Esophagus (tissue), 2 donors: ENCODE measurements around the gene EIF3D. TPM values are rescaled to one million over a fixed set of nuclear protein-coding genes. Genes with fewer than 3 reads are reported as not detected.

Experiments
- H3K27ac ChIP-seq, 2 donors: one replicate each; pipeline ENCODE4 v1.5.1; 2013; ENCODE audit warnings: low read depth in 2 of 2, mild to moderate bottlenecking in 2 of 2, inconsistent platforms in 1 of 2, low read length in 1 of 2, moderate library complexity in 1 of 2
- H3K27me3 ChIP-seq, 2 donors: one replicate each; pipeline ENCODE4 v1.6.1; 2013; ENCODE audit warnings: low read length in 2 of 2, control low read depth in 1 of 2, mild to moderate bottlenecking in 1 of 2; ENCODE audit not compliant: insufficient read depth in 2 of 2, control insufficient read depth in 1 of 2
- H3K36me3 ChIP-seq, 2 donors: one replicate each; pipeline ENCODE4 v1.6.1; 2013; ENCODE audit warnings: low read length in 1 of 2; ENCODE audit not compliant: control insufficient read depth in 2 of 2, insufficient read depth in 2 of 2
- H3K4me1 ChIP-seq, 2 donors: one replicate each; pipeline ENCODE4 v1.6.1; 2013; ENCODE audit warnings: low read length in 1 of 2; ENCODE audit not compliant: control insufficient read depth in 2 of 2, insufficient read depth in 2 of 2
- H3K4me3 ChIP-seq, 2 donors: one replicate each; pipeline ENCODE4 v1.5.1; 2013; ENCODE audit warnings: low read length in 2 of 2, mild to moderate bottlenecking in 2 of 2, low read depth in 1 of 2, moderate library complexity in 1 of 2
- H3K9me3 ChIP-seq, 2 donors: one replicate each; pipeline ENCODE4 v1.6.1; 2013; ENCODE audit warnings: mild to moderate bottlenecking in 2 of 2, low read depth in 1 of 2, low read length in 1 of 2, moderate library complexity in 1 of 2; ENCODE audit not compliant: control insufficient read depth in 2 of 2, insufficient read depth in 1 of 2
- WGBS, 2 donors: extraction: QIAGEN DNeasy Blood & Tissue Kit; methylation state at CpG; one replicate each; pipeline ENCODE4 v1.1.7; 2013; 5-methylcytosine and 5-hydroxymethylcytosine counted together
- polyA plus RNA-seq, 2 donors: library from polyadenylated mRNA; stranded (reverse); fragments of 200-250 nt; gene quantifications; one replicate each; pipeline ENCODE4 v1.2.3, GENCODE V29; 2013
- donor health status: healthy with polysubstance abuse.
- donor health status: Bipolar disorder and iron deficiency.

EIF3D gene
- polyA plus RNA-seq, 2 donors: 129 to 194 TPM

DNA sequence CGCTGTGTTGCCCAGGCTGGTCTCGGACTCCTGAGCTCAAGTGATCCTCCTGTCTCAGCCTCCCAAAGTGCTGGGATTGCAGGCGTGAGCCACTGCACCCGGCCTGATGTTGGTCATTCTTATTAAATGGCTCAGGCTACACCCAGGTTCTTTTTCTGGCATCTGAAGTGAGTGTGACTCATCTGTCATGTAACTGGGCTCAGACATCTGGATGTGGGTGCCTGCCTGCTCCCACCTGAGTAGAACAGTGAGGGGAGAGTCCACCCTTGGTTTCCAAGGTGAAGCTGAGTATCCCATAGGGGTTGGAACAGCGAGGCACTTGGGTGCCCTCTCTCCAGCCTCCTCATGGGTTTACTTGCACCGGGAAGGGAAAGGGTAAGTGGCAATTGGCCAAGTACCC lies 36.7 kb upstream of the EIF3D start:
- Histone ChIP-seq H3K4me3 (no peak overlapping the region), H3K27me3 (no peaks in the 10 kb centered on the region), H3K9me3 (no peaks in the 10 kb centered on the region), H3K27ac (no peak overlapping the region), H3K4me1 (peaks cover 2 to 4% of the 10 kb centered on the region in 2 donors), H3K36me3 (no peaks in the 10 kb centered on the region)
- 69% methylated on average over 6 of the region's 6 CpGs for WGBS, 2 donors

DNA sequence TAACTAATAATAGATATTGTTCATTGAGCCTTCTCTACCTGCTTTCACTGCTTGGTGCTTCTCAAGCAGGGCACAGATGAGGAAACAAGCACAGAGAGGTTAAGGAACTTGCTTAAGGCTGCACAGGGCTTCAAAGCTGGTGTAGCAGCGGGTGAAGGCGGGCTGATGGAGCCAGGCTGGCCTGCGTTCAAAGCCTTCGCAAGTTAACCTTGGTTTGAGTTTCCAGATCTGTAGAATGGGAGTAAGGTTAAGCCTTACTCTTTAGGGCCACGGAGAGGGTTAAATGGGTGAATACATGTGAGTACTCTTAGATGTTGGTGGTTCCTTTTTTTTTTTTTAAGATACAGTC lies 36.2 kb upstream of the EIF3D start:
- Histone ChIP-seq H3K4me3 (no peak overlapping the region), H3K9me3 (no peaks in the 10 kb centered on the region), H3K4me1 (peaks cover 2 to 4% of the 10 kb centered on the region in 2 donors), H3K36me3 (no peaks in the 10 kb centered on the region), H3K27me3 (no peaks in the 10 kb centered on the region), H3K27ac (no peak overlapping the region)
- WGBS, 2 donors: 84 to 86% methylated on average over 5 of the region's 5 CpGs

DNA sequence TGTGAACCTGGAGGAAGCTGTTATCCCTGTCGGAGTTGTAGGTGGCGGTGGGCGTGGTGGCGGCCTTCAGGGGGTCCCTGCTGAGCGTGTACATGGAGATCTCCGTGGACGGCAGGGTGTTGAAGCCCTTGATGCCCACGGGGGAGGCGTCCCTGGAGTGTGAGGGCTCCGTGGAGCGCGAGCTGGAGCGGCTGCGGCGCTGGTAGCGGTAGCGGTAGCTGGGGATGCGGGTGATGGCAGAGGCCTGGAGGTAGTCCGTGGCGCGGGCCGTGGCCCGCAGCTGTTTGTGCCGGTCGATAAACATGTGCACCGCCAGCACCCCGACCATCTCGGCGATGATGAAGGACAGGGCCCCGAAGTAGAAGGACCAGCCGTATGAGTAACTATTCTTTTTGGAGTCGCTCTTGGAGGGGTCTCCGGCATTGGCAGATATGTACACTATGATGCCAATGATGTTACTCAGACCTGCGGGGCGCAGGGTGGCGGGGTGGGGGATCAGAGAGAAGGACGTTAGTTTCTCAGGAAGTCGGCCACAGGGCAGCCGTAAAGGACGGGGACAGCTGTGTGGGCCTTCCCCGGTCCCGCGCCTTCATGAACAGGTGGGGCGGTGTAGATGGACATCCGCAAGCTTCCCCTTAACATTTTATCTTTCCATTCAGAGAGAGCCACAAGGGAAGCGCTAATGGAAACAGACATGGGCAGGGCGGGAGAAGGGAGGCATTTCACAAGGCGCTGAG lies 35.6 kb upstream of the EIF3D start:
- no peaks in the 10 kb centered on the region for H3K36me3 ChIP-seq
- H3K4me1 ChIP-seq: peaks cover 0 to 4% of the 10 kb centered on the region in 2 donors
- H3K4me3 ChIP-seq: no peak overlapping the region
- H3K27me3 ChIP-seq: no peaks in the 10 kb centered on the region
- no peak overlapping the region for H3K27ac ChIP-seq
- no peaks in the 10 kb centered on the region for H3K9me3 ChIP-seq
- 72 to 76% methylated on average over 48 of the region's 48 CpGs for WGBS, 2 donors

DNA sequence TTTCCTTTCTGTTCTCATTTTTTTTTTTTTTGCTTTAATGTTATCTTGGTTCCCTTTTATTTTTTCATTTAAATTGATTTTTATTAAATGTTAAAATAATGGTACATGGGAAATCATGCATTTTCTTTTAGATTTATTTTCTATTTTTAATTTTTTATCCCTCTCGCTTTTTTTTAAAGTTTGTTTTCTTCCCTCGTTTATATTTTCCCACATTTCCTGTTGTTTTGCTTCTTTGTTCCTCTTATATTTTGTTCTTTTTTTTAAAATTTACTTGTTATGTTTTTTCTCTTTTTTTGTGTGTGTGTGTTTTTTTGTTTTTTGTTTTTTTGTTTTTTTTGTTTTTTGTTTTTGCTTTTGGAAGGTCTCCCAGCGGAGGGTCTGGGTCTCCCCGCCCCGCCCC lies 34.9 kb upstream of the EIF3D start:
- H3K9me3 ChIP-seq: no peaks in the 10 kb centered on the region
- no peaks in the 10 kb centered on the region for H3K36me3 ChIP-seq
- peaks cover 0 to 7% of the 10 kb centered on the region in 2 donors for H3K4me1 ChIP-seq
- H3K4me3 ChIP-seq: no peak overlapping the region
- WGBS, 2 donors: 42 to 46% methylated on average over 5 of the region's 5 CpGs
- no peak overlapping the region for H3K27ac ChIP-seq
- no peaks in the 10 kb centered on the region for H3K27me3 ChIP-seq

DNA sequence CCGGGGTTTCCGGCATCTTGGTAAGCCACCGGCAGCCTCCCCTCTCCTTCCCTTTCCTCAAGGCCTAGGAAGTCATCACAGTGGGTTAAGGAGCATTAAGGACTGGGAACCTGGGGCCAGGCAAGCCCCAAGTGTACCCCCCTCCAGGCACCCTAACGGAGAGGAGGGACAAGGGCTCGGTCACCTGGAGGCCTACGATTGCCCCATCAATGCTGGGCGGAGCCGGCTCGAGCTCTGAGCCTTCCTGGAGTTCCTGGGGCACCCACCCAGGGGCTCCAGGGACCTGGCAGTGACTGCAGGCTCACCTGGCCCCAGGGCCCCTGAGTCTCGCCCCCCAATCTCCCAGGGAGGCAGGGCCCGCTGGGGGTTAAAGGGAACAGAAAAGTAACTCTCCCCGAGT lies 34.5 kb upstream of the EIF3D start:
- Histone ChIP-seq H3K4me1 (peaks cover 0 to 11% of the 10 kb centered on the region in 2 donors), H3K27me3 (no peaks in the 10 kb centered on the region), H3K27ac (no peak overlapping the region), H3K9me3 (no peaks in the 10 kb centered on the region), H3K4me3 (no peak overlapping the region), H3K36me3 (no peaks in the 10 kb centered on the region)
- WGBS, 2 donors: 53 to 62% methylated on average over 12 of the region's 12 CpGs

DNA sequence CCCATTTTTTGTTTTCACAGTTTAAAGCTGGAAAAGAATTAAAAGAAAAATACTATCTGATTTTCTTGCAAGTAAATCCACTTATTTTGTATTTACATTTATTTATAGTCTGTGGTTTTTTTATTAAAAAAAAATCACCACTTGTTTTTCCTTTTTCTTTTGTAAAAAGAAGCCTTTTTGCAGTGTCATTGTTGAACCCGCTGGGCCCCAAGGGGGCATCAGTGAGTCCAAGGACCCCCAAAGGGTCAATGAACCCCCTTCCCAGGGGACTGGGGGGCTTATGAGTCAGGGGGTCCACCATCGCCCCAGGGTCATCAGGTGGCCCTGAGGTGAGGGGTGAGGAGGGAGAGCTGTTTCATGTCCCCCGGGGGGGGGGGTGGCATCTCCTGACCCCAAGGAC lies 34.0 kb upstream of the EIF3D start:
- no peaks in the 10 kb centered on the region for H3K9me3 ChIP-seq

DNA sequence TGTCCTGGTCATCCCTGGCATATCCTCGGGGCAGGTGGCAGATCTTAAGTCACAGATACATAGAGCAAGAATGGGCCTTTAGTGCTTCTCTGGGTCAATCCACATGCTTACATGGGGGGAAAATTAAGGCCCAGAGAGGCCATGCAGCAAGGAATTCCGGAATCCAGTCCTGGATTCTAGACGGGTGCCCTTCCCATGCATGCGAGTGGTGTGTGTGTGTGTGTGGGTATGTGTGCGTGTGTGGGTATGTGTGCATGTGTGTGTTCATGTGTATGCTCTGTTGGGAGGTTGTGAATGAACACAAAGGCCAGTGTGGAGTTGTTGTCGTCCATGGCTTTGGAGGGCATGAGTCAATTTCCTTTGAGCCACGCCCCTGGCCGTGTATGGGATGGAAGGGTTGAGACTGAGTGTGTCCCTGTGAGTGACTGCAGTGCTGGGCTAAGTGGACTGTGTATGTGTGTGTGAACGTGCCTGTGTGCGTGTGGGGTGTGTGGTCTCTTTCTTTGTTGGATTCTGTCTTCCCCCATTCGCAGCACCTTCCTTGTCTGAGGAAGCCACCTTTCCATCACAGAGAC lies 33.4 kb upstream of the EIF3D start:
- H3K27me3 ChIP-seq: no peaks in the 10 kb centered on the region
- no peaks in the 10 kb centered on the region for H3K9me3 ChIP-seq
- no peaks in the 10 kb centered on the region for H3K36me3 ChIP-seq
- no peak overlapping the region for H3K27ac ChIP-seq
- 68 to 75% methylated on average over 11 of the region's 11 CpGs for WGBS, 2 donors
- no peak overlapping the region for H3K4me3 ChIP-seq
- H3K4me1 ChIP-seq: peaks cover 0 to 11% of the 10 kb centered on the region in 2 donors

More for the DNA sequence above, 34.0 kb upstream of the EIF3D start:
- Histone ChIP-seq H3K4me1 (peaks cover 0 to 11% of the 10 kb centered on the region in 2 donors), H3K4me3 (no peak overlapping the region), H3K27me3 (no peaks in the 10 kb centered on the region), H3K36me3 (no peaks in the 10 kb centered on the region), H3K27ac (no peak overlapping the region)
- 62 to 71% methylated on average over 3 of the region's 3 CpGs for WGBS, 2 donors

DNA sequence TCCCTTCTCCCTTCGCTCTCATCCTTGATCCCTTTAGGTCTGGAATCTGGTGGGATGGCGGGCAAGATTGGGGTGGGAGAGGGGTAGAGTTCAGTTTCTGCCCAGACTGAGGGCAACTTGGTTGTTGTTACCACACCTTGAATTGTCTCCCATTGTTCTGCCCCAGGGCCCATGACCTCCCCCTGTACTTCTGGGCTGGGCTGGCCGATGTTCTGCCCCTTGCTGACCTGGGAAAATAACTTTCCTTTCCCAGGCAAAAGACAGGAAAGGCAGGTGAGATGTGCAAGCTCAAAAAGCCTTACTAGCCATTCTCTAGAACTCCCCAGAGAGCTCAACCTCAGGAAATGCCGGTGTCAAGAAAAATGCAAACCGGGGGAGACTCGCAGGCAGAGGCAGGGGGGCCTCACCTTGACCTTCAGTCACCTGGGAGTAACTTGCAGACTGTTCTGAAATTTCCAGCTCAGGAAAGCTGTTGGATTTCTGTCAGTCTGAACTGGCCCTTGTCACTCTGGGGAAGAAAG lies 32.4 kb upstream of the EIF3D start:
- Histone ChIP-seq H3K27ac (no peak overlapping the region), H3K4me3 (no peak overlapping the region), H3K4me1 (peaks cover 0 to 11% of the 10 kb centered on the region in 2 donors), H3K36me3 (no peaks in the 10 kb centered on the region), H3K9me3 (no peaks in the 10 kb centered on the region), H3K27me3 (no peaks in the 10 kb centered on the region)
- WGBS, 2 donors: 54 to 60% methylated on average over 6 of the region's 6 CpGs

DNA sequence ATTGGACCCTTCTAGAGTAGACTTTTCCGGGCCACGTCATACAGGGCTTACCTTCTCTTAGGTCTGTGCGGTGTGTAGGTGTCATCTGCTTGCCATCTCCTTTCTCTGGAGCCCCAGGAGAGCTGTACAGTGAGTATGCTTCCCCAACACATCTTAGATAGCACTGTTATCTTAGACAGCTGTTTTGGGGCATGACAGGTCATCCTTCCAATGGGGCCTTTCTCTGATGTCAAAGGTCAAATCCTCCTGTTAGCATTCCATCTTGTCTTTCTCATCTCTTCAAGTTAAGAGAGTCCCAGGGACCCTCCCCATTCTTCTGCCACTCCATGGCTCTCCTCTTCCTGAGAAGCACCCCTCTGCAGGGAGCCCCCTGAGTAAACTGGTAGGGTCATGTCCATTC lies 31.0 kb upstream of the EIF3D start:
- 93 to 96% methylated on average over 3 of the region's 3 CpGs for WGBS, 2 donors
- H3K9me3 ChIP-seq: no peaks in the 10 kb centered on the region
- H3K27ac ChIP-seq: no peak overlapping the region
- H3K36me3 ChIP-seq: no peaks in the 10 kb centered on the region
- no peaks in the 10 kb centered on the region for H3K27me3 ChIP-seq
- H3K4me3 ChIP-seq: no peak overlapping the region
- H3K4me1 ChIP-seq: peaks cover 0 to 11% of the 10 kb centered on the region in 2 donors

DNA sequence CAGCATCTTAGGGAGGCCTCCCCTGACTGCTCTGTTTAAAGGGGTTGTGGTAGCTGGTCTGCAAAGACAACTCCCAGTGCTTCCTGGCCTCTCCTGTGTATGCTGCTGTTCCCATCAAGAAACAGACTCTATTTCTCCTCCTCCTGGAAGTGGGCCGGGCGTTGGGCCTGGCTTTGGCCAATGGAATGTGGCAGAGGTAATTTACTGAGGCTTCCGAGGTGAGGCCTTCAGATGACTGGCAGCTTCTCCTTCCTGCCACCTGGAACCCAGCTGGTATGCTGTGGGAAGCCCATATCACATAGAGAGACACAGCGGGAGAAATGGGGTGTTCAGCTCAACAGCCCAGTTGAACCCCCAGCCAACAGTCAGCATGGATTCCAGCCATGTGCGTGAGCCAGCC lies 25.1 kb upstream of the EIF3D start:
- Histone ChIP-seq H3K27ac (no peak overlapping the region), H3K4me1 (peaks cover 0 to 6% of the 10 kb centered on the region in 2 donors), H3K27me3 (no peaks in the 10 kb centered on the region), H3K4me3 (no peak overlapping the region), H3K36me3 (no peaks in the 10 kb centered on the region), H3K9me3 (no peaks in the 10 kb centered on the region)
- WGBS, 2 donors: 57 to 58% methylated on average over 5 of the region's 5 CpGs
